OCI-LY3 (cell line): ENCODE measurements around the gene ATP2C2.

Source experiments
- H2AFZ ChIP-seq: fragments of 200-600, 300-600 bp; shearing (Covaris generic); 2 replicates; pipeline ENCODE4 v1.6.0; 2014; ENCODE audit warnings: antibody characterized with exemption, low read depth, low read length
- H3K27ac ChIP-seq: fragments of 200-600, 300-600 bp; sonication (generic); 2 replicates; pipeline ENCODE4 v1.5.1; 2014; ENCODE audit warnings: mild to moderate bottlenecking, low read length, moderate library complexity, mixed read lengths
- H3K27me3 ChIP-seq: fragments of 200-600, 300-600 bp; sonication (generic); 2 replicates; pipeline ENCODE4 v1.6.1; 2014; ENCODE audit warnings: low read depth, low read length, mixed read lengths
- H3K36me3 ChIP-seq: fragments of 200-600, 300-600 bp; sonication (generic); replicated peaks from 2 replicates; pipeline ENCODE3; 2014; ENCODE audit warnings: low read depth, low read length, mixed read lengths
- H3K4me1 ChIP-seq: fragments of 300-600, 200-600 bp; sonication (generic); 2 replicates; pipeline ENCODE4 v1.6.1; 2014; ENCODE audit warnings: low read length, mixed read lengths
- H3K4me2 ChIP-seq: fragments of 200-600, 300-600 bp; sonication (generic); 2 replicates; pipeline ENCODE4 v1.6.1; 2014; ENCODE audit warnings: low read length, mixed read lengths
- H3K4me3 ChIP-seq: fragments of 300-600, 200-600 bp; sonication (generic); 2 replicates; pipeline ENCODE4 v1.5.1; 2014; ENCODE audit warnings: antibody characterized with exemption, mild to moderate bottlenecking, low read length, moderate library complexity
- H3K79me2 ChIP-seq: fragments of 300-600, 200-600 bp; shearing (Covaris generic); 2 replicates; pipeline ENCODE4 v1.6.1; 2014; ENCODE audit warnings: mild to moderate bottlenecking, low read length, mixed read lengths
- H3K9ac ChIP-seq: fragments of 300-600, 200-600 bp; shearing (Covaris generic); 2 replicates; pipeline ENCODE4 v1.6.0; 2014; ENCODE audit warnings: mild to moderate bottlenecking, low read length, moderate library complexity
- H3K9me3 ChIP-seq: fragments of 200-600, 300-600 bp; shearing (Covaris generic); 2 replicates; pipeline ENCODE4 v1.6.1; 2014; ENCODE audit warnings: low read length, mixed read lengths; ENCODE audit not compliant: insufficient read depth
- H4K20me1 ChIP-seq: fragments of 200-600, 300-600 bp; sonication (generic); 2 replicates; pipeline ENCODE4 v1.6.1; 2016; ENCODE audit warnings: low read length, mixed read lengths; ENCODE audit not compliant: insufficient read depth
- CTCF ChIP-seq: fragments of 200-600, 300-600 bp; sonication (generic); IDR thresholded peaks from 2 replicates; pipeline ENCODE4 v1.5.1; 2014; ENCODE audit warnings: antibody characterized with exemption, low read length, low read depth
- EZH2phosphoT487 ChIP-seq: fragments of 200-600 bp; shearing (Covaris generic); IDR thresholded peaks from 2 replicates; pipeline ENCODE4 v1.6.1; 2018; ENCODE audit warnings: antibody characterized with exemption, mixed run types, low read depth

Gene ATP2C2

GRCh38 chr16:84404324-84404723, 36.0 kb downstream of the ATP2C2 start:
- no peak overlapping the region for H3K4me3 ChIP-seq
- no peaks in the 10 kb centered on the region for H3K9me3 ChIP-seq
- no peaks in the 10 kb centered on the region for H3K4me1 ChIP-seq
- H2AFZ ChIP-seq, result no peak overlapping the region
- TF ChIP-seq EZH2phosphoT487, result no peak
- TF ChIP-seq CTCF, result no peak
- H4K20me1 ChIP-seq, result no peaks in the 10 kb centered on the region
- no peaks in the 10 kb centered on the region for H3K36me3 ChIP-seq
- peaks cover 24% of the 10 kb centered on the region for H3K27me3 ChIP-seq
- H3K4me2 ChIP-seq, result no peak overlapping the region
- no peak overlapping the region for H3K9ac ChIP-seq
- H3K79me2 ChIP-seq, result no peaks in the 10 kb centered on the region
- H3K27ac ChIP-seq, result no peak overlapping the region

GRCh38 chr16:84404936-84405639, 36.8 kb downstream of the ATP2C2 start:
- H3K4me1 ChIP-seq, result no peaks in the 10 kb centered on the region
- no peak overlapping the region for H3K27ac ChIP-seq
- H3K9ac ChIP-seq, result no peak overlapping the region
- no peaks in the 10 kb centered on the region for H3K9me3 ChIP-seq
- H3K79me2 ChIP-seq, result no peaks in the 10 kb centered on the region
- H3K4me3 ChIP-seq, result no peak overlapping the region
- no peaks in the 10 kb centered on the region for H4K20me1 ChIP-seq
- H3K27me3 ChIP-seq, result peaks cover 26% of the 10 kb centered on the region
- no peak overlapping the region for H3K4me2 ChIP-seq
- no peak for TF ChIP-seq CTCF
- TF ChIP-seq EZH2phosphoT487, result no peak
- no peak overlapping the region for H2AFZ ChIP-seq
- no peaks in the 10 kb centered on the region for H3K36me3 ChIP-seq

- H3K4me2 ChIP-seq, result no peak overlapping the region
- H3K27me3 ChIP-seq, result peaks cover 29% of the 10 kb centered on the region
- no peak overlapping the region for H3K27ac ChIP-seq
- H3K4me1 ChIP-seq, result no peaks in the 10 kb centered on the region
- no peak overlapping the region for H3K9ac ChIP-seq
- TF ChIP-seq CTCF (no peak), EZH2phosphoT487 (no peak)
- no peaks in the 10 kb centered on the region for H3K79me2 ChIP-seq
- no peaks in the 10 kb centered on the region for H4K20me1 ChIP-seq
- H2AFZ ChIP-seq, result no peak overlapping the region
- H3K9me3 ChIP-seq, result no peaks in the 10 kb centered on the region
- no peaks in the 10 kb centered on the region for H3K36me3 ChIP-seq
- H3K4me3 ChIP-seq, result no peak overlapping the region
Observed at GRCh38 chr16:84406006-84406963, 37.9 kb downstream of the ATP2C2 start.
